ENCODE measurements around the gene GUCY1A2. TPM values are rescaled to one million over a fixed set of nuclear protein-coding genes. Genes with fewer than 3 reads are reported as not detected.

GUCY1A2 gene
- total RNA-seq, 1 donor from 2014 or later, result 0.78 TPM

DNA sequence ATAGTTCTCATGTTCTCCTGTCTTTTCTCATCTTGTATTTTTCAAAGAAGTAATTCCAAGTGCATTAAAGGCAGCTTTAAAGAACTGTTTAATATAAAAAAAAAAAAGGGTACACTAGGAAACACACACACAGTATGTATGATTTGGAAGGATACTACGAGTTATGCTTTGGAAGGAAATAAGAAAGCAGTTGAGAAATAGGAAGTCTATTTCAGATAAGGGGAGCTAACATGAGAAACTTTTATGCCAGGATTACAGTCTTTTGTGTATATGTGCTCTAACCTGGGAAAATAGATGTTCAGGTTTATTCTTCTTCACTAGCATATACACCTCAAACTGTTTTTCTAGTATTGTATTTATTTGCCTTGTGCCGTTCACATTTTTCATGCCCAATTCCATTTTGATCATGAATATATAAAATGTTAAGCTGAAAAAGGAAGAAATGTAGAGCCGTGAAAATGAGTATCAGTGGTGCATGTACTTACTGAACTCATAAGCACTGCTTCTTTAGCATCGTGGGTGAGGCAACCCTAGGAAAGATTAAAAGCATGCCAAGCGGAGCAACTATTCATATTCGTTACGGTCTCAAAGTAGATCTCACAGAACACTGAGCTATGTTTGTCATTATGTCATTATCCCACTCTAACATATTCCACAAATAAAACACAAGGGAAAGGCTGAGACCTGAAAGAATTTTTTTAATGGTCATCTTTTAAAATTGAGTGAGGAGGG lies 59.6 kb downstream of the GUCY1A2 start:
- peaks cover 46% of the 10 kb centered on the region for H3K4me1 Mint-ChIP-seq (ENCODE audit: unreplicated experiment)
- H3K27ac Mint-ChIP-seq (ENCODE audit: unreplicated experiment), result no peak overlapping the region

DNA sequence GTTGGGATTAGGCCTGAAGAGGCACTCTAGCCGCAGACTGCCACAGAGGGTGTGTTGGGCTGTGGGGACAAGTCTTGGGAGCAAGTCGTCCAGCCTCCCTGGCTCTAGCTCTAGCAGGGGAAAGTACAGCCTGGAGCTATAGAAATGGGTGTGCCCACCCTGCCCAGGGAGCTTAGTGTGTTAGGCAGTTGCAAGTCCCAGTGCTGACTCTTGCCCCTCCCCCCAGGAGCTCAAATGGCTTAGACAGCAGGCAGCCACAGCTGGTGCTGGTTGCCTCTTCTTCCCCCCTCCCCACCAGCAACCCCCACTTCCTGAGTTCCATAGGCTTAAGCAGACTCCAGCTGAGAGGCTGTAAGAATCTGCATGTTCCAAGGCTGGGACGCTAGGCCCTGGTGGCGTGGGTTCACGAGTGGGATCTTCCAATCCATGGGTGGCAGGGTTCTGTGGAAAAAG lies 61.2 kb downstream of the GUCY1A2 start:
- peaks cover 9% of the 10 kb centered on the region for H3K27me3 Mint-ChIP-seq (ENCODE audit: unreplicated experiment)
- no peak for DNase-seq (ENCODE audit: extremely low spot score, unreplicated experiment)
- no peaks in the 10 kb centered on the region for H3K36me3 Mint-ChIP-seq (ENCODE audit: unreplicated experiment)
- no peak overlapping the region for H3K4me3 Mint-ChIP-seq (ENCODE audit: unreplicated experiment)
- TF ChIP-seq, protein P1, sequence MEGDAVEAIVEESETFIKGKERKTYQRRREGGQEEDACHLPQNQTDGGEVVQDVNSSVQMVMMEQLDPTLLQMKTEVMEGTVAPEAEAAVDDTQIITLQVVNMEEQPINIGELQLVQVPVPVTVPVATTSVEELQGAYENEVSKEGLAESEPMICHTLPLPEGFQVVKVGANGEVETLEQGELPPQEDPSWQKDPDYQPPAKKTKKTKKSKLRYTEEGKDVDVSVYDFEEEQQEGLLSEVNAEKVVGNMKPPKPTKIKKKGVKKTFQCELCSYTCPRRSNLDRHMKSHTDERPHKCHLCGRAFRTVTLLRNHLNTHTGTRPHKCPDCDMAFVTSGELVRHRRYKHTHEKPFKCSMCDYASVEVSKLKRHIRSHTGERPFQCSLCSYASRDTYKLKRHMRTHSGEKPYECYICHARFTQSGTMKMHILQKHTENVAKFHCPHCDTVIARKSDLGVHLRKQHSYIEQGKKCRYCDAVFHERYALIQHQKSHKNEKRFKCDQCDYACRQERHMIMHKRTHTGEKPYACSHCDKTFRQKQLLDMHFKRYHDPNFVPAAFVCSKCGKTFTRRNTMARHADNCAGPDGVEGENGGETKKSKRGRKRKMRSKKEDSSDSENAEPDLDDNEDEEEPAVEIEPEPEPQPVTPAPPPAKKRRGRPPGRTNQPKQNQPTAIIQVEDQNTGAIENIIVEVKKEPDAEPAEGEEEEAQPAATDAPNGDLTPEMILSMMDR (IDR thresholded peaks at IDR 0.05), result no peak
- peaks cover 44% of the 10 kb centered on the region for H3K4me1 Mint-ChIP-seq (ENCODE audit: unreplicated experiment)
- H3K27ac Mint-ChIP-seq (ENCODE audit: unreplicated experiment), result no peak overlapping the region
- H3K9me3 Mint-ChIP-seq (ENCODE audit: unreplicated experiment), result peaks cover 10% of the 10 kb centered on the region

More for the DNA sequence above, 59.6 kb downstream of the GUCY1A2 start:
- TF ChIP-seq, protein P1 (IDR thresholded peaks at IDR 0.05), result no peak
- Mint-ChIP-seq H3K4me3 (ENCODE audit: unreplicated experiment) (no peak overlapping the region), H3K36me3 (ENCODE audit: unreplicated experiment) (no peaks in the 10 kb centered on the region), H3K27me3 (ENCODE audit: unreplicated experiment) (peaks cover 5% of the 10 kb centered on the region), H3K9me3 (ENCODE audit: unreplicated experiment) (peaks cover 8% of the 10 kb centered on the region)
- no peak for DNase-seq (ENCODE audit: extremely low spot score, unreplicated experiment)

DNA sequence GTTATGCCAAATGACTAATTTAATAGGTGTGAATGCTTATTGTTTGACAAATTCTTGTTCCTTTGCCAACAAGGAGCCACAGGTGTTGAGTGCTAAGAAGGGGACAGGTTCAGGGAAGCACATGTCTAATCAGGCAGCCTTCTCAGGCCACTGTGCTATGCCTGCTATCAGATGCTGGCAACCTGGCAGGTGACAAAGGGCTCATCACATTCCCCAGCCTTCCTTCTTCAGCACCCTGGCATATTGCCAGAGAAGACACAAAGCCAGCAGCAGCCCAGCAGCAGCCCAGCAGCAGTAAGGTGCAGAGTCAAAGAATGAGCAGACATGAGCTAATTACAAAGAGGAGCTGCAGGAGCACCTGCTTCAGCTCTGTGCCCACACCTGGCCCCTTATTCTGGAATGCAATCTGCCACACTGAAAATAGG lies 68.2 kb downstream of the GUCY1A2 start:
- TF ChIP-seq, protein P1 (IDR thresholded peaks at IDR 0.05), result no peak
- Mint-ChIP-seq H3K9me3 (ENCODE audit: unreplicated experiment) (peaks cover 7% of the 10 kb centered on the region), H3K4me3 (ENCODE audit: unreplicated experiment) (no peak overlapping the region), H3K27ac (ENCODE audit: unreplicated experiment) (no peak overlapping the region), H3K4me1 (ENCODE audit: unreplicated experiment) (no peaks in the 10 kb centered on the region), H3K27me3 (ENCODE audit: unreplicated experiment) (peaks cover 25% of the 10 kb centered on the region), H3K36me3 (ENCODE audit: unreplicated experiment) (no peaks in the 10 kb centered on the region)
- no peak for DNase-seq (ENCODE audit: extremely low spot score, unreplicated experiment)

DNA sequence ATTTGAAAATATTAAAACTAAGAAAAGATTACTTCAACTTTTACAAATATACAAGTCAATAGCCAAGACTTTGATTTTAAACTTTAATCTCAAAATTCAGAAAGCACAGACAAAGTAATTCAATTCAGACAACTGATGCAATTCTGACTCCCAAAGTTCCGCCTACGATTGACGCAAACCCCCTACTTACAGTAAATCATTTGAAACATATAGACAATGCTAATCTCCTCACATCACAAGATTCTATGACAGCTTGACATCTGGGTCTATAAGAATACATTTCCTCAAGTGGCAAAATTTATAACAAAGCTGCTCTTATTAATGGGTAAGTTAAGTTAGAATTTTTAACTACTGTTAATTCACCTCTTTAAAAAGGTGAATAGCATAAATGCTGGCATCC lies 75.2 kb downstream of the GUCY1A2 start:
- no peak overlapping the region for H3K27ac Mint-ChIP-seq (ENCODE audit: unreplicated experiment)
- no peaks in the 10 kb centered on the region for H3K9me3 Mint-ChIP-seq (ENCODE audit: unreplicated experiment)
- H3K4me1 Mint-ChIP-seq (ENCODE audit: unreplicated experiment), result no peaks in the 10 kb centered on the region
- TF ChIP-seq, protein P1 (IDR thresholded peaks at IDR 0.05), result no peak
- no peak for DNase-seq (ENCODE audit: extremely low spot score, unreplicated experiment)
- peaks cover 19% of the 10 kb centered on the region for H3K27me3 Mint-ChIP-seq (ENCODE audit: unreplicated experiment)
- no peak overlapping the region for H3K4me3 Mint-ChIP-seq (ENCODE audit: unreplicated experiment)
- no peaks in the 10 kb centered on the region for H3K36me3 Mint-ChIP-seq (ENCODE audit: unreplicated experiment)

DNA sequence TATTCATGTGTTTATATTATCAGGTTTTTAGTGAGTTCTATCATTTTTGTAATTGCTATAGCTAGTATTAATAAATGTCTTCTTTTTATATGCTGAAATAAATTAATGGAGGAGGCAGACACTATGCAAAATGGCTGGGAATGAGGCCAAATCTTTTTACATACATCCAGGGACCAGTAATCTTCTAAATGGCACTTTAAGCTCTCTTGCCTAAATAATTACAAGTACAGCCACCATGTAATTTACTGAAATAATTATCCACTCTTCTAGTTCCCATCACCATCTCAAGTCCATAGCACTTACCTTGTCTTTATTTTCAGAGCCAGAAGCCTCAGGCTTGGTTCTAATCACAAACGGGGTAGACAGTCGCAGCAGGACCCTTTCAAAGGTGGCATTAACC lies 79.1 kb downstream of the GUCY1A2 start:
- H3K27me3 Mint-ChIP-seq (ENCODE audit: unreplicated experiment), result peaks cover 9% of the 10 kb centered on the region
- TF ChIP-seq, protein P1 (IDR thresholded peaks at IDR 0.05), result no peak
- H3K9me3 Mint-ChIP-seq (ENCODE audit: unreplicated experiment), result no peaks in the 10 kb centered on the region
- H3K4me1 Mint-ChIP-seq (ENCODE audit: unreplicated experiment), result no peaks in the 10 kb centered on the region
- DNase-seq (ENCODE audit: extremely low spot score, unreplicated experiment), result no peak
- H3K27ac Mint-ChIP-seq (ENCODE audit: unreplicated experiment), result no peak overlapping the region
- H3K36me3 Mint-ChIP-seq (ENCODE audit: unreplicated experiment), result no peaks in the 10 kb centered on the region
- no peak overlapping the region for H3K4me3 Mint-ChIP-seq (ENCODE audit: unreplicated experiment)

All from osteocyte (in vitro differentiated cells).